ENCODE measurements around the gene MAGEA2B.
"Not testable (repeated sequence)": the region's sequence is repeated elsewhere in the genome, so short reads cannot be mapped to it uniquely, and the experiment has no call there.

MAGEA2B gene

DNA sequence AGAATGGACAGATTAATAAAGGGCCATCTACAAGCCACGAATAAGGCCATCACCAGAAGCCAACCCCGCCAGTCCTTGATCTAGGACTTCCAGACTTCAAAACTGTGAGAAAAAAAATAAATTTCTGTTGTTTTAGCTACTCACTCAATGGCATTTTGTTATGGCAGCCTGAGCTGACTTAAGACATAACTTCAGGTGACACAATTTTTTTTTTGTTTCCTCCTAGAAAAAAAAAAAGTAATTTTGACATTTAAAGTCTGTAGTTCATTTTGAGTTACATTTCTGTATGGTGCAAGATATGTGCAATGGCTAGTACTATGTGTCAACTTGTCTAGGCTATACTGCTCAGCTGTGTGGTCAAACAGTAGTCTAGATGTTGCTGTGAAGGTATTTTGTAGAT lies 44.5 kb downstream of the MAGEA2B start, which contains the start of gene CSAG3:
Gene CSAG3, plus strand, starts transcription at position 301 of the 400 bp plus-strand sequence.
- DNase-seq, result not testable (repeated sequence)

DNA sequence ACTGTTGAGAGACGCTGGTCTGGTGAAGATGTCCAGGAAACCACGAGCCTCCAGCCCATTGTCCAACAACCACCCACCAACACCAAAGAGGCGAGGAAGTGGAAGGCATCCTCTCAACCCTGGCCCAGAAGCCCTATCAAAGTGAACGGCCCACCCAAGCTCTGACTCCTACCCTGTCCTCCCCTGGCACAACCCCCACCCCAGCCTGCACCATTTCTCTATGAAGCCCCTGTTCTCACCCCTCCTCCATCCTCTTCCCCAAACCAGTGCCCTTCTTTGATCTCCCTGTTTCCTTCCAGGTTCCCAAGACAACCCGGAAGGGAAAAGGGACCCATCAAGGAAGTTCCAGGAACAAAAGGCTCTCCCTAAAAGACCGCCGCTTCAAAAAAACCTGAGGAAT lies 45.1 kb downstream of the MAGEA2B start:
- DNase-seq, result not testable (repeated sequence)

DNA sequence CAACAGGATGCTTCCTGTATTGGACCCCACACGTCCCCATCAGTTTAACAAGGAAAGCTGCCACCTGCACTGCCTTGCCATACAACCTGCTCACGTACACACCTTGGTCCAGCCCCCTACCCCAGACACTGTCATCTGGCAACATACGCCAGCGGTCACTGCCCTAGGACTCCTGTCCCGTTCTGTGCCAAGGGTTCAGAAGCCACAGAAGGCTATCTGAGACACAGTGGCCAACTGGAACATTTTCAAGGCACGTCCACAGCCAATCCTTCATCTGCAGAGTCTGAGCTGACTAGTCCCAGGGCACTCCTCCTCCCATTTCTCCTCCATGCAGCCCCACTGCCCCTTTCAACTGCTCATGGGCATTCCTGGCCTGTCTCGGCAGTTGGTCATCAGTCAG lies 47.2 kb downstream of the MAGEA2B start:
- DNase-seq, result not testable (repeated sequence)

DNA sequence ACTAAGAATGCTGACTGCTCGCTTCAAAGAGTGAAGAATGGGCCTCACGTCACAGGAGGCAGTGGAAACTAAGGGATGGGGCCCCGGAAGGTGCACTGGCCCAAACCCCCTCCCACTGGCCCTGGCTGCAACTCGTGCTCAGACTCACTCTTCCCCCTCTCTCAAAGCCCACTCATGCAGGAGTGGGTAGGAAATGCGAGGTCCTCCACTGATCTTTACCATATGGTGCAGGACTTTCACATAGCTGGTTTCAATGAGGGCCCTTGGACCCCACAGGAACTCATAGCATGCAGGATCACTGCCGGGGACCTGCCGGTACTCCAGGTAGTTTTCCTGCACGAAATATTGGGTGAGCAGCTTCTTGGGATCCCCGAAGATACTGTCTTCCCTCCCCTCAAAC lies 52.1 kb downstream of the MAGEA2B start:
- not testable (repeated sequence) for DNase-seq
